GM19023 (cell line): Measurements from ENCODE around the gene SESN3.
"Not testable (repeated sequence)": the region's sequence is repeated elsewhere in the genome, so short reads cannot be mapped to it uniquely, and the experiment has no call there.

Experiments used
- ATAC-seq: cut with Tn5 transposase; IDR thresholded peaks from one replicate; pipeline ENCODE4 v1.9.1; 2021; ENCODE audit warnings: mild to moderate bottlenecking, moderate library complexity; ENCODE audit not compliant: unreplicated experiment

SESN3 gene

DNA sequence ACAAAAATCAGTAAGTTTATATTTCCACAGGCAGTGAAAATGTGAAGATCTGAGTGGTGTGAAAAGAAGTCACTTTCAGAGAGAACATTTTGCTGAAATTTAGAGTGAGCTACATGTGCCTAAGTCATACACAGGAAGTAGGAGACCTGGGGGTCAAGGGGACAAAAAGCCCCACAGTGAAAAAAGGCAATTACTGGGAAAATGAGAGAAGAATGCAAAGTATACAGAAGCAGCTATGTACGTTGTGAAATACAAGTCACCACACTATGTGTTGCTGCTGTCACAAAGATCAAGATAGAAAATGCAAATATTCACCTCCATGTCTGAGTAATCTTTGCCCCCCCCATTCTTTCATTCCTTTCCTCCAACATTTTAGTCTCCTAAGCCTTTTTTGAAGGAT, 21.6 kb upstream of the SESN3 start:
- no peak for ATAC-seq

DNA sequence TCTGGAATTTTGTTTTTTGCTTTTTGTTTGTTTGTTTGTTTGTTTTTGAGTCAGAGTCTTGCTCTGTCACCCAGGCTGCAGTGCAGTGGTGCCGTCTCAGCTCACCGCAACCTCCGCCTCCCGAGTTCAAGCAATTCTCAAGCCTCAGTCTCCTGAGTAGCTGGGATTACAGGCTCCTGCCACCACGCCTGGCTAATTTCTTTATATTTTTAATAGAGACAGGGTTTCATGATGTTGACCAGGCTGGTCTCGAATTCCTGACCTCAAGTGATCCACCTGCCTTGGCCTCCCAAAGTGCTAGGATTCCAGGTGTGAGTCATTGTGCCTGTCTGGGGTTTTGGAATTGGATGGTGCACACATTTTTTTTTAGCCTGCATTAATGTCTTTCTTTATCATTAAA, 20.9 kb upstream of the SESN3 start:
- not testable (repeated sequence) for ATAC-seq

DNA sequence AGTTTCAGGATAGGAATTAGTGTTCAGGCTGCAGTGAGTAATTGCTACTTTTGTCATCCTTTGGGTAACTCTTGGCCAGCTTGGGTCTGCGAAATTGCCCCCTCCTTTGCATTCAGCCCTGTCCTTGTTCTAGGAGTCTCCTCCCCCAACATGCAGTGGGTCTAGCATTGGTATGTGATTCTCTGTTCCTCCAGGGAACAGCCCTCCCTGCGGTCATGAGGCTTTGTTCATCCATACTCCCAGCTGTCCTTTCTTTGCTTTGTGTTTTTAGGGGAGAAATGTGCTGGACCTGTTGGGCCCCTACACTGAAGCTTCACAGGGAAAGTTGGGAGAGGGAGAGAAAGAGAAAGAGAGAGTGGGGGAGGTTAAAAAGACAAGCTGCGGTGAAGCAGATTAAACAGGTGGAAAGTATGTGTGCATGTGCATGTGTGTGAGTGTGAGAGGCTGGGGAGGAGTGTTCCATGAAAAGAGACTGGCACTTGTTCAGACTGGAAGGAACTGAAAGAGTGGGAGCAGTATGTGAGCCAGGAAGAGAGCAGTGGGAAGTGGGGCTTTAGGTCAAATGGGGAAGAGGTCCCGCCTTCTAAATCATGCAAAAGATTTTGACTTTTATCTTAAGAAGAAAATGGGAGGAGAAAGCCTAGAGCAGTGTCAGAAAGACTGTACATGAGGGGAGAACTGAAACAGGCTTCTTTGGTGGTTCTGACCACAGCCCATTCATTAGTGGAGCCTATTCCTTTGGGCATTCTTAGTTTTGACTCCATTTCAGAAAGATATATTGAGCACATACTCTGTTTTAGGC, 17.9 kb upstream of the SESN3 start:
- peak; percentile 74 for ATAC-seq

DNA sequence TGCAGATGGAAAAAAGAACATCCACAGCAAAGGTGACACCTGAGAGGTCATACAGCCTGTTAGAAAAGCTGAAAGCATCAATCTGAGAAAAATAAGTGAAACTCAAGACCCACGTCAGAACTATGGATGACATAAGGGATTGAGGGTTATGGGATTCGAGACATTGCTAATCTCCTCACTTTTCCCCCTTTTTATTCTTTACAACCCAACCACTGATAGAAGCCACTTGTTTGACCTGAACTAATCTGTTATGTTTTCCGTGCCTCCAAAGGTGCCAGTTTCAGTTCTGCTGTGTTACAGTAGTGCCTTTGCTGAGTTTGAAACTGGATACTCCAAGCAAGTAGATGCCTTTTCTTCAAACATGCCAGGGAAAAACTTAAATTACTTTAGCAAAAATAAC, 16.9 kb upstream of the SESN3 start:
- ATAC-seq: no peak

DNA sequence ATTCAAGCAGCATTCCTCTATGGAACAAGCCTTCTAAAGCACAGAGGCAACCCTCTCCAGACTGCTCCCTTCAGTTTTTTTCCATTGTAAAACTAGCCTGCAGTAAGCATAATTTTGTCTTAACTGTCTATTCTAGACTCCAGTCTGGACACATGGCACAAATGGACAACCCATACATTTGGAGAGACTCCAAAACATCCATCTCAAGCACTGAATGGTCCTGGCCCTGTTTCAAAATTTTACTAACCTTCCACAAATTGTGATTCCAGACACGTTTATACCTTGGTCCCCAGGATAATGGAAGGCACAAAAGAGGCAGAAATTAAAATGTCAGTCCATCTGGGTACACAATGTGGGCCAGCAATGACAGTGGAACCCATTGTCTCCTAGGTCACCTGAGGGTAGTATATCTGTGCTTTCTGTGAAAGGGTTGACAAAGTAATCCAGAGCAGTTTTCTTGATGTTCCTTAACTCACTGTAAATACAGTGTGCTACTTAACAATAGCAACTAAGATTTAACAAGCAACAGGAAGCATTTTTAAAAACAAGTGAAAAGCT, 16.2 kb upstream of the SESN3 start:
- ATAC-seq: no peak

DNA sequence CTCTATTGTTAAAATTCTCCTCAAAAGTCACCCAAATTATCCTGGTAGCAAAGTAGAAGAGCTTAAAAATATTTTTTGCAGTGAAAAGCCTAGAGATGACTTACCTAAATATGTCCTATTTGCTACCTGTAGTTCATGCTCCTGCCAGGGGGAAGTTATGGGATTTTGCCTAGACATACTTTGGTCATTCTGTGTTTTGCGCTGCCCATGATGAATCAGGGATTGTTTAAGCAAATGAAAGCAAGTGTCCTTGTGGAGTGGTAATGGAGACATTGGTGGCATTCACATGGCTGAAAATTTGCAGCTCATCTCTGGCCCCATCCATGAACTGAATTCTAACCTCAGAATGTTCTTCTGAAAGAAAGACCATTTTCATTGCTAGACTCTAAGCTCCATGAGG, 14.6 kb upstream of the SESN3 start:
- ATAC-seq: no peak

DNA sequence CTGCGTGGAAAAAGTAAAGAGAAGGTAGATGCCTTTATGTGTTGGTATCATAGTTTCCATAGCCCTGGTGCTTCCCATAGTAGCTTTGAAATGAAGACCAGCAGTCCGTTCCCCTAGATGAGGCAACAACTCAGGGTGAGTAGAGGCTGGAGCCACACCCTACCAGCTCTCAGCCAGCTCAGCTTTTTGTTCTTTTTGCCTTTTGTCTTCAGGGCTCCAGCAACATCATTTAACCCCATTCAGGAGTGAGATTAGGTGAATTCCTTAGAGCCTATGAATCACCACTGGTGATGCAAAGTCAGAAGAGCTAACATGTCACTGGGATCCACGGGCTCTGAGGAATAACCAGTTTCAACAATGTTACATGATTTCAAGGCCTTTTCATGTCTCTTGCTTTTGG, 14.0 kb upstream of the SESN3 start:
- no peak for ATAC-seq

DNA sequence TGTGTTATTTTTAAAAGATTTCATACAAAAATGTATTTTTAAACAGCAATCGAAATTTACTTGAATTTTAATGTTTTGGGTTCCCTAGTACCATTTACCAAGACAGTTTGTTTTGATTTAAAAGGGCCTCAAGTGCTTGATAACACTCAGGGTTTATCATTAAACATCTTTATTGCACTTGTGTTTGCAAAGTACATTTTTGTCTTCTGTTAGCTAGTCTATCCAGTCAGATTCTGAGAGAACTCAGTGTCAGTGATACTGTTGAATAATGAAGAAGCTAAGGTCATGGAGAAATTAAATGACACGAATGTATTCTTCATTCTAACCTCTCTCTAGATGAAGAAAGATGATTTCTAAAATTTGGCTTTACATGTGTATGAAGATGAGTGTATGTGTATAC, 12.7 kb upstream of the SESN3 start:
- ATAC-seq: no peak

DNA sequence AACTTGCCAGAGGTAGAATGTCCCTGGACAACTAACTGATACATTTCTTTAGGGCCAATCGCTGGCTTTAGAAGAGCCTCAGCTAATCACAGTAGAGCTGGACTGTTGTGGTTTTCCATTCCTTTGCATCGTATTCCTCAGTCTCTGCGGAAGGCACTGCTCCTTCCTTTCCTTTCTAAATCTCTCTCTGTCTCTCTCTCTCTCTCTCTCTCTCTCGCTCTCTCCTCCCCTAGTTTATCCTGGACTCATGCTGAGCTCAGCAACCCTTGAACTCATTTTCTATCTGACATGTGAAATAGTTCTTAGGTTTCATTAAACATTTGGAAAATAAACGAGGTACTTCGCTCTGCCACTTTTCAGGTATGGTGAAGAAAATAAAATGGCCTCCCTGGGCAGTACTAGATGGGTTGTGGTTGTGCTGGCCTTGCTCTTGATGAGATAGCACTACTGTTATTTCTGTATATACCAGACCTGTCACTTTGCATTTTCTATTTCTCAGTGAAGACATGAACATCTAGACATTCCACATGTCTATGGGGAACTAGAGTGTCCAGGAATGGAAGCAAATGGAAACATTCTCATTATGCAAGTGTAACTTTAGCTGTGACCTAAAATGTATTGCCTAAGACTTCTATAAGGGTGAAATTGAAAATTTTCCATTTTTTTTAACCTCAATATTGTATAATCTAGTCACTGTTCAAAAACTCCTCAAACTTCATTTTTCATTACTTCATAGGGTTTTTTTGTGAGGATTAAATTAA, 12.0 kb upstream of the SESN3 start:
- ATAC-seq: no peak

DNA sequence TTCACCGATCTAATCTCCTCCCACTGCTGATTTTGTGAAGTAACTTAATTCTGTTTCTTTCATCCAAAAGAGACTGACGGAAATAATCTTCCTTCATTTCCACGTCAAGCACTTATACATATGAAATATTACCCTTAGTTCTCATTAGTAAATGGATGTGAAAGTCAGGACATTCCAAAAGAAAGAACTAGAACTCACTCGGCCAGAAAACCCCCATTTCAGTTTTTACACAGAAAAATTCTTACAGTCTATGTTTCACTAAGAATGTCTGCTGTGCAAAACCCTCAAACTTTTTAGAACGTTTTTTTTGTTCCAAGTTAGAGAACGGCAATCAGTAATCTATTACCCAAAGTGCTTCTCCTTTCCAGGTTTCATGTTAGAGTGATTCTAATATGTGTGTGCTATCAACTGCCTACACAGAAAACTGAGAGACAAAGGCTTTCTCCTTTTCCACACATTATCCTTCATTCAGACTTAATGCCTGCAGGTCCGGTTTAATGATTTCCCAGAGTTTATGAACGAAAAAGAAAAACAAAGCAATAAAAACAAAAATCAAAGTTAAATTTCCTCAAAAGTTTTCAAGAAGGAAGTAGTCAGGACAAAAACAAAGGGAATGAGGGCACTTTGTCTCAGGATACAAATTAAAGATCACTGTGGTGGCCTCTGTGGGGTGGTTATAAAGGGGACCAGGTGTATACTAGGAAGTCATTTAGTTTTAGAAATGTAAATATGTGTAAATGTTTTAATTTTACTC, 11.3 kb upstream of the SESN3 start:
- ATAC-seq: peak; percentile 66

DNA sequence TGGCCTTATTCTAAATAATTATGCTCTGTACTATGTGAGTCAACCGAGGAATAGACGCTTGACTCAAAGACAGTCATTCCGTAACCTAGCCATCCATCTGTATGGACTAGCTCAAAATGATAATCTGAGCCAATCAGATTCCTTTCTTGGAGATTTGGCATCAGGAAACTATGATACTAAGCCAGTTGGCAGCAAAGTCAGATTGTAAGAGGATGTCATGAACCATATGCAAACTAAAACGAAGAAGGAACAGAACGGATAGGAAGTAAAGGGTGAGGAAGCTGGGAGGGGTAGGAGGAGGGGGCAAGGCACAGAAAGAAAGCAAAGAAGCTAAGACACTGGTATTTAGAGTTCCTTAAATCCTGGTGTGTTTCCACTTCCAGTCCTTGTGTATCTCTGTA, 10.7 kb upstream of the SESN3 start:
- ATAC-seq: peak; percentile 73

DNA sequence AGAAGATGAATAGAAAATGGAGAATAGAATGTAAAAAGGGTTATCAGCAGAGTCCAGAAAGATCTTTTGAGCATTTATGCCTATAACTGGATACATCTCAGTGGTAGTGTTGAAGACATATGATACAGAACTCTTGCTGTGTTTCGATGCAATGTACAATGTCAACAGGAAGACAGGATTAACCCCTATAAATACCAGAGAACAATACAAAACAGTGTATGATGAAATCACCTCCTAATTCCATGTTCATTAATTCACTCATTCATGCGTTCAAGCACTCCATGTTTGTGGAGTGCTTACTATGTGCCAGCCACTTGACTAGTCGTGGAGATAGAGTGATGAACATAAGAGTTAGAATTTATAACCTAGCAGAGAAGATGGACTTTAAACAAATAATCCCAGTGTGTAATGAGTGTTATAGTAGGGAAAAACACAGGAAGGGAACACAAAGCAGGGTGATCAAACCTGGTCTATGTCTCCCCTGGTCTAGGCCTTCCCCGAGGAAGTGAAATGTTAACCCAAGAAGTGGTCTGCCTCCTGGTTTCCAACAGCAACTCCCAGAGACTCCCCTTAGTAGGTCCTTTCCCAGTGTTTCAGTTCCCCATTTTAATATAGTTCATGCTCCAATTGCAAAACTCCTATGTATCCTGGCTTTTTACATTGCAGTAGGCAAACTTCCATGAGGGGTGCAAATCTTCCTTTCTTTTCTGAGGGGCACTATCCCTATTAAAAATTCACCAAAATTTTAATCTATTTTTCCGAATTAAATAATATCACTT, 9.1 kb upstream of the SESN3 start:
- no peak for ATAC-seq

DNA sequence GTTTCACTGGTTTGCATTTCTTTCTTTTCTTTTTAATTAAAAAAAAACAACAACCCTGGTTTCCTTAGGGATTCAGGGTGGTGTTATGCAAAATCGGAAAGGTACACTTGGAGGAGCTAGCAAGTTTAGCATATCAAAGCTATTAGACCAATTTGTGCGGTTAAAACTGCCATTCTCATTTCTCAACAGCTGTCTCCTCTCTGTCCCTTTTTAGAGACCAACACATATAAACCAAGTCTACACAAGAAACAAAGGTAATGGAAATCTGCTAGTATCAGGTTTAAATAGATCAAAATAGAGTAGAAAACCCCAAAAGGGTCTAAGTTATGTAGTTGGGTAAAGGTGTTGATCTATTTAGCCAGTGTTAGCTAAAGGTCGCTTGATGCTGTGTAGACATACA, 1.7 kb upstream of the SESN3 start:
- no peak for ATAC-seq

DNA sequence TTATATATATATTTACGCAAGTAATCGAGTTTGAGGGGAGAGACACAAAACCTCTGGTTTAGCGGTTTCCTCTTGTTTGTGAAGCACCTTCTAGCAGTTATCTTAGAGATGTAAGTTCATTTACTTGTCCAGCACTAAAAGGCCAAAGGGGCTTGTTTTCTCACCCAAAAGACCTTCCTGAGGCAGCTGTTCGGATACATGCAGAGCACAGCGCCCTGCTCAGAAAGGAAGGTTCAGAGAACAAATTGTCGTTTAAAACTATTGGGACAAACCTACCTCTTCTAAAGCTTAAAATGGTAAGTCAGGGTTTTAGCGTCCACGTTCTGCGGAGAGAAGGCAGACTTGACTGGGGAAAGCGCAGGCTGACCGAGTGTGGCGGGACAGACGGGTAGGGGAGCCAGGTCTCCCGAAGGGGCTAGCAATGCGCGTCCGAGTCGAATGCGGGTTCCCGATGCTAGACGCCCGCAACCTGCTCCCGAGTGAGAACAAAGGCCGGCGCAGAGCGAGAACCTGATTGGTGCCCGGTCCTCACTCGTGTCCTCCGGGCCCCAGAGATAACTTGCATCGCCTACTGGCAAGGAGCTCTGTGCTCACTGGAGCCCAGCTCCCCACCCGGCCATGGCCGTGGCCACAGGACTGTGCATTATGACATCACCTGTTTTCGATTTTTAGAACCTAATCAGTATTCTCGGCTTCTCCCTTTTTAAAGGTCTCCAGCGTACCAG, 1.0 kb upstream of the SESN3 start:
- ATAC-seq: no peak

DNA sequence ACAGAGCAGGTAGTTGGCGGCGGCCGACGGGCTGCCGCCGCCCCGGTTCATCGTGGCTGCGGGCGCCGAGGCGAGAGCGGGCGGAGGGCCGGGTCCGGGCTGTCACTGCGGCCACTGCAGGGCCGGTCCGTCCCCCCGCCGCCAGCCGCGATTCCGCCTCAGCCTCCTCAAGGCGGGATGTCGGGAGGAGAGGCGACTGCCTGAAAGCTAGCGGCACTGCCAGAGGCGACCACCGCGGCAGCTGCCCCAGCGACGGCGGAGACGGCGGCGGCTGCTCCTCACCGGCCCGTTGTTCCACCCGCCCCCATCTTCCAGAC, 234 bp downstream of the SESN3 start:
- peak; percentile 19 for ATAC-seq

DNA sequence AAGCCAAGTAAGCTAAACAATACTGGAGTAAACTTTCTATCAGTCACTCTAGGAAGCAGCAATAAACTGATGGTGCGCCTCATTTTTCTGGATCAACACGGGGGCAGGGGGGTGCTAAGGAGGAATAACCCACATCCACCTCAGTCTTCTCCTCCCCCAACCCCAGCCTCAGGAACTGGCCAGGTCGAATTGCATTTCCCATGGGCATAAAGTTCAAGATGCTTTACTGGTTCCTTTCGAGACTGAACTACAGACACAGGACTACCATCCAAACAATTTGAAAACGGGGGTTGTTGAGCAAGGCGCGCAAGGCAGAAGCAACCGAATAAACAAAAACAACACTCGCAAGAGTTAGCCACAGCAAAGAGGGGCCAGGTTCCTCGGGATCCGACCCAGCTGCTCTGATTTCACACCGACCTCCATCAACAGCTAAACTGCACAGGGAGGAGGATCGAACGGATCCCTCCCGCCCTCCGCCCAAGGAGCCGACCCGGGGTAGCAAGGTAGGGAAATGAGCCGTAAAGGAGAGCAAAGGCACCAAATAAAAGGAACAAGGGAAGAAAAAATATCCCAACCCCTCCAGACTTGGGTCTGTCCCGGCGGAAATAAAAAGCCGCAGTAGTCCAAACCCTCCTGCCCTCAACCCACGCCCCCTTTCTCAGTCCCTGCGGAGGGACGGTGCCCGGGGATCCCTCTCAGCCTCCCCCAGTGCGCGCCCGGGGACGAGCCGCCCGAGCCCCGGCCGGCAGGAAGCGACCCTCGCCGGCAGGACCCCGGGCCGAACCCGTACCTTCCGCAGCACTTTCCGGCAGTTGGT, 801 bp downstream of the SESN3 start:
- no peak for ATAC-seq

DNA sequence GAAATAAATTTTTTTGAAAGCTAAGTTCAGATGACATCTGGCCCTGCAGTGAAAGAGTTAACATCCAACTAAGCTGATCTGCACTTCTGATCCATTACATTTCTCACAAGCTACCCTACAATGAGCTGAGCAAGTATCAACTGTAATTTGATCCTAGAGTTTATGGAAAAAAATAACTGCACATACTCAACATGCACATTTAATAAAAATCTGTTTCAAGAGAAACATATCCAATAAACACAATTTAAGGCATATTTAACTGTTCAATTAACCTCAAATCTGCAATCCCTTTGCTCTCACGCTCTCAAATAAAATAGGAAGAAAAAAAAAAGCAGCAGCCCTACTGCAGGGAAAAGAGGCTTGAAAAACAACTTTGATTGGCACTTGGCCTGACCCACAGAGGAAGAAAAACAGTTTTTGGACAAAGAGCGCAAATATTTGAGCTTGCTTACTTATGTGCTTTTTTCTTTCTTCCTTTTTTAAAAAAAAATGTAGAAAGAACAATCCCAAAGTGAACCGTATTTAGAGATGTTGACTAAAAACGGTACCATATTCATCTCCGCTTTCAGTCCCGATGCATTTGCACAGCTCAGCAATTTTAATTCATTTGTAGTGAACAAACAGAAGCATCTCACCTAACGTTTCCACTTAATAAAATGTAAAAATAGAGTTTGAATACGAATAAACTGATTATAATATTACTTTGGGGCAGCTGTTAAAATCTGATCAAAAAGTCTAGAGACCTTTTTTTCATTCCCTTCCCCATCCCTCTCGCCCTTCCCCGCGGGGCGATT, 1.6 kb downstream of the SESN3 start:
- no peak for ATAC-seq

DNA sequence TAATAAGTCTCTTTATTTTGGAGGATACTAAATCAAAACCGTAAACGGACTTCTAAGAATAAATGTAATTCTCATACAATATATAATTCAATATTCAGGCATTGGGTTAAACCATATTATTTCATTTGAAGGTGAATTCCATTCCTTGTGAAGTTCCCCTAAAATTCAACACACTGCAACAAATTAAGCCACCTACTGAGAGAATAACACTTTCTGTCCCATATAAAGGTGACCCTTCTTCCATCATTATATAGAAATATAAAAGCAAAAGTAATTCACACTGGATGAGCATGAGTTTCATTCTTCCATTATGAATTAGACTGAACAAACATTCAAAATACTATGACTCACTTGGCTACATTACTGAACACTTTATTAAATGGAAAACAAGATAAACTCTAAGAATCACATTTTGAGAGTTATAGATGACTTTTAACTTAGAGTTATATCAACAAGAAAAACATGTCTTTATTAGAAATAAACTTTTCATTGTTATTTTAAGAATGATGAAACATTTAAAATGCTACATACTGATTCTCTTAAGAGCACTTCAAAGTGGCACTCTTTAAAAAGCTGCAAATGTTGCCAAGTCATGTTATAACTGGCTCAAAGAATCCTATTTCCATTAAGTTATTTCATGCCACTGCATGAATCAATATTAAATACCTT, 2.8 kb downstream of the SESN3 start:
- ATAC-seq: no peak
